CD4-positive, alpha-beta T cell (primary cell): ENCODE data around the gene SNX12. TPM values are rescaled to one million over a fixed set of nuclear protein-coding genes. Genes with fewer than 3 reads are reported as not detected.
A peak's percentile ranks its signal among the peaks of the same experiment; 100 is the strongest.

ENCODE experiments used
- ATAC-seq: fragments of 200-7000 bp; cut with Tn5 transposase; one replicate; pipeline ENCODE4 v1.10.0; 2022; ENCODE audit warnings: mild to moderate bottlenecking; ENCODE audit not compliant: poor library complexity
- CTCF ChIA-PET: fragments of 350-600 bp; sonication (Branson Sonifier 250); formaldehyde crosslinking; loops from one replicate; lab custom pipeline; 2021; ENCODE audit warnings: antibody characterized with exemption, inconsistent platforms; lab: Charles Lee
- POLR2A ChIA-PET: fragments of 350-600 bp; sonication (Branson Sonifier 250); formaldehyde crosslinking; loops from one replicate; lab custom pipeline; 2021; ENCODE audit warnings: antibody characterized with exemption, inconsistent platforms; lab: Charles Lee
- DNase-seq, 14 experiments: peaks; one replicate each; pipeline ENCODE4 v3.0.0-alpha.2; 2013 to 2020; ENCODE audit warnings: mixed read lengths in 2 of 14
- H3K27ac ChIP-seq, 2 donors: one replicate each; pipeline versions ENCODE4 v1.5.1 to v1.7.0; 2013; ENCODE audit warnings: low read length in 2 of 2, low read depth in 1 of 2, mild to moderate bottlenecking in 1 of 2
- H3K27me3 ChIP-seq, 2 experiments: 1 replicate in 1 of 2; 2 replicates in 1 of 2; pipeline versions ENCODE4 v1.6.1 to v1.7.0; 2013; ENCODE audit warnings: low read length in 2 of 2, control low read depth in 1 of 2, mild to moderate bottlenecking in 1 of 2, moderate library complexity in 1 of 2; ENCODE audit not compliant: insufficient read depth in 2 of 2, control insufficient read depth in 1 of 2
- H3K36me3 ChIP-seq: one replicate; pipeline ENCODE4 v1.6.1; 2013; ENCODE audit warnings: low read length, control low read depth; ENCODE audit not compliant: insufficient read depth
- H3K4me1 ChIP-seq: one replicate; pipeline ENCODE4 v1.6.1; 2013; ENCODE audit warnings: low read length, control low read depth; ENCODE audit not compliant: insufficient read depth
- H3K4me3 ChIP-seq: one replicate; pipeline ENCODE4 v1.5.1; 2013; ENCODE audit warnings: mild to moderate bottlenecking, low read length, moderate library complexity
- H3K9me3 ChIP-seq, 2 experiments: 1 replicate in 1 of 2; 2 replicates in 1 of 2; pipeline versions ENCODE4 v1.6.1 to v1.7.0; 2013; ENCODE audit warnings: low read length in 2 of 2, mild to moderate bottlenecking in 2 of 2, control low read depth in 1 of 2, moderate library complexity in 1 of 2; ENCODE audit not compliant: control insufficient read depth in 1 of 2, insufficient read depth in 1 of 2
- H3K27ac Mint-ChIP-seq: one replicate; pipeline ENCODE4 v1.8.0; 2020; ENCODE audit warnings: mixed read lengths
- H3K27me3 Mint-ChIP-seq: one replicate; pipeline ENCODE4 v1.8.0; 2021; ENCODE audit warnings: mixed read lengths
- H3K36me3 Mint-ChIP-seq: one replicate; pipeline ENCODE4 v1.8.0; 2021; ENCODE audit warnings: low read depth, mixed read lengths
- H3K4me1 Mint-ChIP-seq: one replicate; pipeline ENCODE4 v1.8.0; 2021; ENCODE audit warnings: low read depth, mixed read lengths
- H3K4me3 Mint-ChIP-seq: one replicate; pipeline ENCODE4 v1.8.0; 2020; ENCODE audit warnings: mild to moderate bottlenecking, mixed read lengths
- H3K9me3 Mint-ChIP-seq: one replicate; pipeline ENCODE4 v1.8.0; 2020; ENCODE audit warnings: mixed read lengths
- intact Hi-C, 2 experiments: fragments of 100-400 bp; cut with DNase I in 1 of 2; cut with micrococcal nuclease in 1 of 2; formaldehyde crosslinking; loops; one replicate each; pipeline versions ENCODE4 v1.15.1 to v1.9.0; 2023 to 2025; cut with DNase I, micrococcal nuclease
- total RNA-seq, 174 experiments: library from RNA in 2 of 174; stranded (reverse) in 2 of 174; gene quantifications; one replicate each; pipeline ENCODE4 v1.2.3 and lab custom pipeline; 2021 to 2026
- TF ChIP-seq, protein P1 (sequence below): fragments of 200-600 bp; IDR thresholded peaks from one replicate; pipeline ENCODE4 v1.8.0; 2022; ENCODE audit warnings: antibody characterized with exemption, mild to moderate bottlenecking

SNX12 gene
- total RNA-seq, 2 experiments from 2014 or later: 20.5 to 22.4 TPM

DNA sequence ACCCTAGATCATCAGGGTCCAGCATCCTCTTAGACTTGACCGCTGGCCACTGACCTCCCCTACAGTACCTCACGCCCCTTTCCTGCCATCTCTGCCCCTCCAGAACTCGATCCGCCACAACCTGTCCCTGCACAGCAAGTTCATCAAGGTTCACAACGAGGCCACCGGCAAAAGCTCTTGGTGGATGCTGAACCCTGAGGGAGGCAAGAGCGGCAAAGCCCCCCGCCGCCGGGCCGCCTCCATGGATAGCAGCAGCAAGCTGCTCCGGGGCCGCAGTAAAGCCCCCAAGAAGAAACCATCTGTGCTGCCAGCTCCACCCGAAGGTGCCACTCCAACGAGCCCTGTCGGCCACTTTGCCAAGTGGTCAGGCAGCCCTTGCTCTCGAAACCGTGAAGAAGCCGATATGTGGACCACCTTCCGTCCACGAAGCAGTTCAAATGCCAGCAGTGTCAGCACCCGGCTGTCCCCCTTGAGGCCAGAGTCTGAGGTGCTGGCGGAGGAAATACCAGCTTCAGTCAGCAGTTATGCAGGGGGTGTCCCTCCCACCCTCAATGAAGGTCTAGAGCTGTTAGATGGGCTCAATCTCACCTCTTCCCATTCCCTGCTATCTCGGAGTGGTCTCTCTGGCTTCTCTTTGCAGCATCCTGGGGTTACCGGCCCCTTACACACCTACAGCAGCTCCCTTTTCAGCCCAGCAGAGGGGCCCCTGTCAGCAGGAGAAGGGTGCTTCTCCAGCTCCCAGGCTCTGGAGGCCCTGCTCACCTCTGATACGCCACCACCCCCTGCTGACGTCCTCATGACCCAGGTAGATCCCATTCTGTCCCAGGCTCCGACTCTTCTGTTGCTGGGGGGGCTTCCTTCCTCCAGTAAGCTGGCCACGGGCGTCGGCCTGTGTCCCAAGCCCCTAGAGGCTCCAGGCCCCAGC, 32.7 kb upstream of the SNX12 start:
- no peaks in the 10 kb centered on the region for H3K9me3 Mint-ChIP-seq
- intact Hi-C loops: loop anchor here in 1 of 2 experiments (1.0 kb wide), 1 partner anchor 10 kb away; the partner anchor contains the start of gene IL2RG
- no peak overlapping the region for H3K4me3 ChIP-seq
- H3K9me3 ChIP-seq: no peaks in the 10 kb centered on the region
- no peak overlapping the region for H3K4me3 Mint-ChIP-seq
- POLR2A ChIA-PET: interaction anchor here (1.2 to 5.3 kb wide), 6 partner anchors 11 to 81 kb away, joined by 3 to 106 read pairs (median 19); partner anchors contain the start of genes IL2RG and MED12
- no peaks in the 10 kb centered on the region for H3K36me3 ChIP-seq
- peaks cover 10% of the 10 kb centered on the region for H3K36me3 Mint-ChIP-seq
- TF ChIP-seq, protein P1, sequence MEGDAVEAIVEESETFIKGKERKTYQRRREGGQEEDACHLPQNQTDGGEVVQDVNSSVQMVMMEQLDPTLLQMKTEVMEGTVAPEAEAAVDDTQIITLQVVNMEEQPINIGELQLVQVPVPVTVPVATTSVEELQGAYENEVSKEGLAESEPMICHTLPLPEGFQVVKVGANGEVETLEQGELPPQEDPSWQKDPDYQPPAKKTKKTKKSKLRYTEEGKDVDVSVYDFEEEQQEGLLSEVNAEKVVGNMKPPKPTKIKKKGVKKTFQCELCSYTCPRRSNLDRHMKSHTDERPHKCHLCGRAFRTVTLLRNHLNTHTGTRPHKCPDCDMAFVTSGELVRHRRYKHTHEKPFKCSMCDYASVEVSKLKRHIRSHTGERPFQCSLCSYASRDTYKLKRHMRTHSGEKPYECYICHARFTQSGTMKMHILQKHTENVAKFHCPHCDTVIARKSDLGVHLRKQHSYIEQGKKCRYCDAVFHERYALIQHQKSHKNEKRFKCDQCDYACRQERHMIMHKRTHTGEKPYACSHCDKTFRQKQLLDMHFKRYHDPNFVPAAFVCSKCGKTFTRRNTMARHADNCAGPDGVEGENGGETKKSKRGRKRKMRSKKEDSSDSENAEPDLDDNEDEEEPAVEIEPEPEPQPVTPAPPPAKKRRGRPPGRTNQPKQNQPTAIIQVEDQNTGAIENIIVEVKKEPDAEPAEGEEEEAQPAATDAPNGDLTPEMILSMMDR: no peak
- H3K27ac Mint-ChIP-seq: peak overlapping the region; percentile 93
- CTCF ChIA-PET: interaction anchor here (1.0 to 4.6 kb wide), 4 partner anchors 10 to 27 kb away, joined by 4 to 40 read pairs (median 13); partner anchors contain the start of genes IL2RG and MED12
- H3K27ac ChIP-seq: peak overlapping the region; percentile 9 to 21
- peak in 6 of 14 experiments; percentile 8 to 57 (median 34) for DNase-seq
- peaks cover 85% of the 10 kb centered on the region for H3K4me1 Mint-ChIP-seq
- H3K27me3 Mint-ChIP-seq: no peaks in the 10 kb centered on the region
- peak; percentile 30 for ATAC-seq
- H3K27me3 ChIP-seq: no peaks in the 10 kb centered on the region
- H3K4me1 ChIP-seq: peaks cover 83% of the 10 kb centered on the region

DNA sequence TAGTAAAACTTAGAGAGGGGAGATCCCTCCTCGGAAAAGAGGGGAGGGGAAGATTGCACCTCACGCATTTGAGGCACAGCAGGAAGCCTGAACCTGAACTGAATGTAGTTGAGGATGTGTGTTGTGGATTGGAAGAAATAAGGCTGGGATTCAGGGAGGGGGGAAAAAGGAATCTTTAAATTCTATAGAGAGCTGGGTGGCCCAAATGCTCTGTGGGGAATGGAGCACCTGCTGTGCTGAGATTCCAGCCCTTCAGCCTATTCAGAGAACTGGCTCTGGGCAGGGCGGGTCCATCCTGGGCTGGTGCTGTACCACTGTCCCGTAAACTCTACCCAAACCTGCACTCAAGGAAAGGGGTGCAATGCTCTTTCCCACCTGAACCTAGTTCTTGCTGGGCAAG, 31.6 kb upstream of the SNX12 start:
- intact Hi-C loops: loop anchor here (2.0 to 10.0 kb wide), 2 partner anchors 79 to 155 kb away; partner anchors contain the start of gene ZMYM3 (in 2 of the 2)
- TF ChIP-seq, protein P1: no peak
- Histone ChIP-seq H3K4me3 (no peak overlapping the region), H3K36me3 (no peaks in the 10 kb centered on the region), H3K9me3 (no peaks in the 10 kb centered on the region), H3K27me3 (no peaks in the 10 kb centered on the region), H3K4me1 (peaks cover 76% of the 10 kb centered on the region), H3K27ac (no peak overlapping the region)
- DNase-seq: no peak
- peaks cover 9% of the 10 kb centered on the region for H3K36me3 Mint-ChIP-seq
- H3K27ac Mint-ChIP-seq: peak overlapping the region; percentile 72
- peak overlapping the region; percentile 45 for H3K4me3 Mint-ChIP-seq
- ChIA-PET POLR2A (interaction anchor here (1.4 to 5.3 kb wide), 6 partner anchors 12 to 266 kb away, joined by 3 to 106 read pairs (median 19); partner anchors contain the start of genes IL2RG, MED12 and TAF1), CTCF (interaction anchor here (1.7 to 4.6 kb wide), 3 partner anchors 11 to 29 kb away, joined by 4 to 40 read pairs (median 22); partner anchors contain the start of genes IL2RG and MED12)
- ATAC-seq: no peak
- no peaks in the 10 kb centered on the region for H3K9me3 Mint-ChIP-seq
- H3K4me1 Mint-ChIP-seq: peaks cover 88% of the 10 kb centered on the region
- H3K27me3 Mint-ChIP-seq: no peaks in the 10 kb centered on the region

DNA sequence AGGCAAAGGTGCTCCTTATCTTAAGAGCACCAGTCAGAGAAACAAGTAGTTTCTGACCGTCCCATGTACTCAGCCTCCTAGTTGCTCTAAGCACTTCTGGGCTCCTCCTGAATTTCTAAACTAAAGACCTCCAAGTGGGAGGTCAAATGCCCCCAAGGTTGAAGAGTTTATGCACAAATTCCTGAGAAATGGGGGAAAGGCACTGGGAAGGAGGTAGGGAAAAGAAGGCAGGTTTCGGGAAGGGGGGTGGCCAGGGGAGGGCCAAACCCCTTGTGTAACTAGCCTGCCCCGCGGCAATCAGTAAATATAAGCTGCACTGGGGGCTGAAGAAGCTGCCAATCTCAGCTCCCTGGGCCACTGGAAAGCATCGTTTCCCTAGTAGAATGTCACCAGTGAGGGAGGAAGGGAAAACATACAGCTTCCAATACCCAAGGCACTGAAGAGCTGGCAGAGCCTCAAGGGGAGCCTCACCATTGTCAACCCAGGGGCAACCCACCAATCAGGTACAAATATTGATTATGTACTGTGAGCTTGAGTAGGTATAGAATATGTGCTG, 30.9 kb upstream of the SNX12 start:
- ChIA-PET CTCF (interaction anchor here (1.7 to 4.6 kb wide), 3 partner anchors 12 to 29 kb away, joined by 4 to 40 read pairs (median 22); partner anchors contain the start of genes IL2RG and MED12), POLR2A (interaction anchor here (1.4 to 5.3 kb wide), 5 partner anchors 13 to 267 kb away, joined by 6 to 106 read pairs (median 29); partner anchors contain the start of genes IL2RG, MED12 and TAF1)
- Histone ChIP-seq H3K27ac (no peak overlapping the region), H3K4me3 (no peak overlapping the region), H3K27me3 (no peaks in the 10 kb centered on the region), H3K36me3 (no peaks in the 10 kb centered on the region), H3K9me3 (no peaks in the 10 kb centered on the region), H3K4me1 (peaks cover 69% of the 10 kb centered on the region)
- peaks cover 81% of the 10 kb centered on the region for H3K4me1 Mint-ChIP-seq
- H3K9me3 Mint-ChIP-seq: no peaks in the 10 kb centered on the region
- ATAC-seq: no peak
- peak overlapping the region; percentile 45 for H3K4me3 Mint-ChIP-seq
- TF ChIP-seq, protein P1: no peak
- peaks cover 9% of the 10 kb centered on the region for H3K36me3 Mint-ChIP-seq
- peak overlapping the region; percentile 72 for H3K27ac Mint-ChIP-seq
- no peak for DNase-seq
- no peaks in the 10 kb centered on the region for H3K27me3 Mint-ChIP-seq
- intact Hi-C loops: loop anchor here (1.0 to 10.0 kb wide), 4 partner anchors 10 to 156 kb away; partner anchors contain the start of gene ZMYM3 (in 2 of the 2)
